ENCODE measurements around the gene NFE2L1. TPM values are rescaled to one million over a fixed set of nuclear protein-coding genes. Genes with fewer than 3 reads are reported as not detected.
A peak's percentile ranks its signal among the peaks of the same experiment; 100 is the strongest.
"Not testable (repeated sequence)": the region's sequence is repeated elsewhere in the genome, so short reads cannot be mapped to it uniquely, and the experiment has no call there.

Gene NFE2L1, protein sequence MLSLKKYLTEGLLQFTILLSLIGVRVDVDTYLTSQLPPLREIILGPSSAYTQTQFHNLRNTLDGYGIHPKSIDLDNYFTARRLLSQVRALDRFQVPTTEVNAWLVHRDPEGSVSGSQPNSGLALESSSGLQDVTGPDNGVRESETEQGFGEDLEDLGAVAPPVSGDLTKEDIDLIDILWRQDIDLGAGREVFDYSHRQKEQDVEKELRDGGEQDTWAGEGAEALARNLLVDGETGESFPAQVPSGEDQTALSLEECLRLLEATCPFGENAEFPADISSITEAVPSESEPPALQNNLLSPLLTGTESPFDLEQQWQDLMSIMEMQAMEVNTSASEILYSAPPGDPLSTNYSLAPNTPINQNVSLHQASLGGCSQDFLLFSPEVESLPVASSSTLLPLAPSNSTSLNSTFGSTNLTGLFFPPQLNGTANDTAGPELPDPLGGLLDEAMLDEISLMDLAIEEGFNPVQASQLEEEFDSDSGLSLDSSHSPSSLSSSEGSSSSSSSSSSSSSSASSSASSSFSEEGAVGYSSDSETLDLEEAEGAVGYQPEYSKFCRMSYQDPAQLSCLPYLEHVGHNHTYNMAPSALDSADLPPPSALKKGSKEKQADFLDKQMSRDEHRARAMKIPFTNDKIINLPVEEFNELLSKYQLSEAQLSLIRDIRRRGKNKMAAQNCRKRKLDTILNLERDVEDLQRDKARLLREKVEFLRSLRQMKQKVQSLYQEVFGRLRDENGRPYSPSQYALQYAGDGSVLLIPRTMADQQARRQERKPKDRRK
- 28.5 TPM for total RNA-seq

- DNase-seq, result peak; percentile 100
Measured at GRCh38 chr17:48047741-48048383, at the start of gene NFE2L1. NFE2L1 (plus strand) TSS chr17:48048359; CDS start chr17:48051119, 2,760 bp downstream.

- DNase-seq, result no peak
Measured at GRCh38 chr17:47999582-47999981, 48.6 kb upstream of the NFE2L1 start.

GRCh38 chr17:48001197-48001596 lies 47.0 kb upstream of the NFE2L1 start:
- DNase-seq, result no peak

DNA sequence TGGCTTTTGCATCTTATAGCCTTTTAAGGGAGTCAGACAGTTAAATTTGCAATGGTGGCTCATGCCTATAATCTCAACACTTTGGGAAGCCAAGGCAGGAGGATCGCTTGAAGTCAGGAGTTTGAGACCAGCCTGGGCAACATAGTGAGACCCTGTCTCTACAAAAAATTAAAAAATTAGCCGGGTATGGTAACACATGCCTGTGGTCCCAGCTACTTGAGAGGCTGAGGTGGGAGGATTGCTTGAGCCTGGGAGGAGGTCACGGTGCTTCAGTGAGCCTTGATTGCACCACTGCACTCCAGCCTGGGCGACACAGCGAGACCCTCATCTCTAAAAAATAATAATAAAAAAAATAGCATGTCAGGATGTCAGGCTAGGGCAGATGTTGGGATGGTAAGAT lies 46.5 kb upstream of the NFE2L1 start:
- DNase-seq, result not testable (repeated sequence)

- no peak for DNase-seq
Measured at GRCh38 chr17:48002266-48002915, 45.8 kb upstream of the NFE2L1 start.

DNA sequence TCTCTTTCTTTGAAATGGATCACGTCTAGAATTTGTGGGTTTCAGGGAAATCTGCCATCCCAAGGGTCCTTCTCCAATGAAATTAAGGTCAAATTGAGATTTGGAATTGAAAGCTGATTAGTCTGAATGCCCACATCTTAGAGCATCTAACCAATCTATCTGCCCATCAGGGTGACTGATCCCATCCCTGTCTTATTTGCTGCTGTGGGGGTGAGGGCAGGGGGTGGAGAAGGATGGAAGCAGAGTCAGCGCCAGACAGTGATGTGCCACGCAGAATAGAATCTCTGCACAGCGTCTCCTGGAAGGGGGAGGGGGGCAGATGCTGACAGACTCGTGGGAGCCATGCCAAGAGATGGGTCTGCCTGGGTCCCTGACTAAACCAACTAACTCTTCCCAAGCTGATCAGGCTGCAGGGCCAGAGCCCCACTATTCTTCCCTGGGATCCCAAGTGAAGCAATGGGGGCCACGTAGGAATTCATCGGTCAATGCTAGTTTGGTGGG lies 45.2 kb upstream of the NFE2L1 start:
- no peak for DNase-seq

- DNase-seq, result no peak
Measured at GRCh38 chr17:48003417-48004151, 44.6 kb upstream of the NFE2L1 start.

- DNase-seq, result no peak
Measured at GRCh38 chr17:48004983-48005382, 43.2 kb upstream of the NFE2L1 start.

- no peak for DNase-seq
Measured at GRCh38 chr17:48006936-48007709, 41.0 kb upstream of the NFE2L1 start.

GRCh38 chr17:48010193-48010592 lies 38.0 kb upstream of the NFE2L1 start:
- no peak for DNase-seq

DNA sequence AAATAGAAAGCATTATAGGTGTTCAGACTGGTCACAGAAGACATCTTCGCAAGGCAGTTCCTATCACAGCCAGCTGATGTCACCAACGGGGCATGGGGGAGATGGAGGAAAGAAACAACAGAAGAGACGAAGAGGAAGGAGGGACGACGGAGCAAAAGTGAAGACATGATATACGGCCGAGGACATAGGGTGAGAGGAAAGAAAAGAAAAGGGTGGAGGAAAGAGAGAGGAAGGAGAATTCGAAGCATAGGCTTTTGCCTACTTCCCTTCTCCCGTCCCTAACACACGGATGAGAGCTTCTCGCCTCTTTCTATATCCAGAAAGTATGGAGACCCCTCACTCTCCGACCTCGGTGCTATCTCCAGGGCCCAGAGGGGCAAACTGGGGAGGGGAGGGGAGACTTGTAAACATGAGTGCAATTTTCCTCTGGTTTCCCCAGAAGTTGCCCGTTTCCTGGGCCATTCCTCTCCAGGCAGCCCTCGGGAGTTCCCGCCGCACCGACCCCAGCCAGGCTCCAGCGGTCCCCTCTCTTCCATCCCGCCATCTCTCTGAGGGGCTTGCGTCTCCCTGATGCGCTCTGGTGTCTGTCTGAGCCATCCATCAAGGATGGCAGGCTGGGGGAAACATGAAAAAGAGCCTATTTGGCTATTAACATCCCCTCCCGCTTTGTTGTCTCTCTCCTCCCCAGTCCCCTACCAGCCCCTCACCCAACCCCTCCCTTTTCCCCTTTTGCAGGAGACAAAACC lies 36.6 kb upstream of the NFE2L1 start:
- DNase-seq, result no peak

DNA sequence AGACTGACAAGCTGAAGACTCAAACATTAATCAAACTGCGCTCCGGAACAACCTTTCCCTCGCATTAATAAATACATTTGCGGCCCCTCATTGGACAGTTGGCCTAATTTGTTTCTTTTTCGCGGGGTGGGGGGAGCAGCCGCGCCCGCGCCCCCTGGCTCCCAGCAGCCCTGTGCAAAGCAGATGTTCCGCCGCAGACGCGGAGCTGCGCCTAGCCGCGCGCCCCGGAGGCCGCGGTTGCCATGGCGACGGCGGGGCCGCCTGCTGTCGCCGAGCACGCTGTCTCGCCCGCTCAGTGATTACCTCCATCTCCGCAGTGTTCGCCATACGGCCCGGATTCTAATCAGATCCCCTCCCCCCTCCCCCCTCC lies 36.0 kb upstream of the NFE2L1 start:
- DNase-seq, result no peak

GRCh38 chr17:48012654-48013053 lies 35.5 kb upstream of the NFE2L1 start:
- DNase-seq, result no peak

GRCh38 chr17:48013876-48014594 lies 34.1 kb upstream of the NFE2L1 start:
- no peak for DNase-seq

- DNase-seq, result no peak
Measured at GRCh38 chr17:48014595-48015111, 33.5 kb upstream of the NFE2L1 start.

DNA sequence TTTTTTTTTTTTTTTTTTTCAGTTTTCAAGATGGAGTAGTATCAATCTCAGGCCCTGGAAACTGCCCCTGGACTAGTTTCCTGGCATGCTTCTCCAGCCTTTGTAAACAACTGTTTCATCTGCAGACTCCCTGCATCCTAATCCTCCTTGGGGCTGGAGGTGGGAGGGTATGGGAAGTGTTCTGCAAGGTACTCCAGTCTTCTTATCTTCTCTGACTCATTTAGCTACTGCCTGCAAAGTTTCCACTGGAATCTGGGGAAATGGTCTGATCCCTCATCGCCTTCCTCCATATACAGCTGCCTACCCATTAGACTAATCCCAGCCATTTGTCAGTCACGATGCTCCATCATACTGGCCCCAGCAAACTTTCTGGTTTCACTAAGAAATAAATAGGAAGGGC lies 32.0 kb upstream of the NFE2L1 start:
- DNase-seq, result no peak

- not testable (repeated sequence) for DNase-seq
Measured at GRCh38 chr17:48017817-48018158, 30.4 kb upstream of the NFE2L1 start.

DNA sequence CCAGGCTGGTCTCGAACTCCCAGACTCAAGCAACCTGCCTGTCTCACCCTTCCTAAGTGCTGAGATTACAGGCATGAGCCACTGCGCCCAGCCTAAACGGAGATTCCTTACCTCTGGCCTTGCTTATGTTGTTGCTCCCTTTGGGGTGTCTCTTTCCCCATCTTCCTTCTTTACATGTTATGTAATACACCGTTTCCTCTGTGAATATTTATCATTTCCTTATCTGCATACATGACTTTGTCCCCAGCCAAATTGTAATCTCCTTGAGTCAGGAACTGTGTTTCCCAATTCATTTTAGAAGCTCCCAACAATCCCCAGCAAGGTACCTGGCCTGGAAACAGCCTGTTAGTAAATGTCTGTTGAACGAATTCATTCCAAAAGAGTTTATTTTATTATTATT lies 26.2 kb upstream of the NFE2L1 start:
- DNase-seq, result no peak

DNA sequence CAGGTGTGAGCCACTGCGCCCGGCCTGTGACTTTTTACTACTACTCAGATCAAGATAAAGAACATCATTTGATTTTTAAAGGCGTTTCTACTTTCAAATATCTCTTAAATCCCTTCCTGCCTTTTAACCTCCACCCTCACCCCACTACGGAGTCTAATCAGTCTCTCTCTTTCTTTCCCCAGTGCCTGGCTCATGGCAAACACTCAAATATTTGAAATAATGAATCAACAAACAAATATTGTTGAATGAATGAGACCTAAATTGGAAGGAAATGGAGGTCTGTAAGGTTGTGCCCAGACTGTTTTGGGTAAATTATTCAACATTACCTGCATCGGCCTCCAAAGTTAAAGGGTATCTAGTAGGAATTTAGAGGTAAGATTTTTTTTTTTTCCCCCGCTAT lies 25.3 kb upstream of the NFE2L1 start:
- no peak for DNase-seq
